GM12872 (cell line): ENCODE data around the gene IFNA2.

Experiments
- CTCF ChIP-seq: IDR thresholded peaks from 3 replicates; pipeline ENCODE4 v1.5.1; 2011; ENCODE audit warnings: low read depth, mild to moderate bottlenecking, low read length, moderate library complexity; ENCODE audit not compliant: insufficient read depth

IFNA2 gene

GRCh38 chr9:21334701-21335632, 50.2 kb downstream of the IFNA2 start, which contains the start of gene KLHL9:
Gene KLHL9 (minus strand): TSS chr9:21335404. CDS start chr9:21334859, 545 bp downstream.
- TF ChIP-seq CTCF, result no peak
